BE2C (cell line): ENCODE data around the gene GADD45G.
A peak's percentile ranks its signal among the peaks of the same experiment; 100 is the strongest.

ENCODE experiments used
- DNase-seq: peaks from one replicate; pipeline ENCODE4 v3.0.0-alpha.2; 2020
- H3K27me3 ChIP-seq: fragments of 250-450 bp; sonication (Bioruptor Pico); 2 replicates; pipeline ENCODE4 v1.5.1; 2020; ENCODE audit warnings: mild to moderate bottlenecking
- H3K36me3 ChIP-seq: fragments of 250-450 bp; sonication (Bioruptor Pico); 2 replicates; pipeline ENCODE4 v1.5.1; 2020; ENCODE audit warnings: mild to moderate bottlenecking
- H3K4me1 ChIP-seq: fragments of 250-450 bp; sonication (Bioruptor Pico); 2 replicates; pipeline ENCODE4 v1.5.1; 2020
- H3K4me3 ChIP-seq: 2 replicates; pipeline ENCODE4 v1.5.1; 2011; ENCODE audit warnings: low read depth, low read length
- H3K9me3 ChIP-seq: fragments of 250-450 bp; sonication (Bioruptor Pico); 2 replicates; pipeline ENCODE4 v1.5.1; 2020
- CTCF ChIP-seq: IDR thresholded peaks from 2 replicates; pipeline ENCODE4 v1.5.1; 2012; ENCODE audit warnings: mild to moderate bottlenecking, low read depth, low read length

Gene GADD45G

GRCh38 chr9:89562186-89562814, 42.5 kb upstream of the GADD45G start:
- H3K9me3 ChIP-seq, result no peaks in the 10 kb centered on the region
- no peaks in the 10 kb centered on the region for H3K36me3 ChIP-seq
- no peak overlapping the region for H3K4me3 ChIP-seq
- H3K4me1 ChIP-seq, result no peaks in the 10 kb centered on the region
- no peak for TF ChIP-seq CTCF
- DNase-seq, result no peak
- H3K27me3 ChIP-seq, result no peaks in the 10 kb centered on the region

GRCh38 chr9:89563571-89564345, 41.1 kb upstream of the GADD45G start:
- no peak overlapping the region for H3K4me3 ChIP-seq

GRCh38 chr9:89564346-89564878, 40.4 kb upstream of the GADD45G start:
- Histone ChIP-seq H3K9me3 (no peaks in the 10 kb centered on the region), H3K27me3 (no peaks in the 10 kb centered on the region), H3K4me1 (no peaks in the 10 kb centered on the region), H3K4me3 (no peak overlapping the region), H3K36me3 (no peaks in the 10 kb centered on the region)
- peak; percentile 41; the same call in 1 of the 2 replicates for TF ChIP-seq CTCF
- peak; percentile 59 for DNase-seq

More at GRCh38 chr9:89563571-89564345, 41.1 kb upstream of the GADD45G start:
- Histone ChIP-seq H3K4me1 (no peaks in the 10 kb centered on the region), H3K27me3 (no peaks in the 10 kb centered on the region), H3K36me3 (no peaks in the 10 kb centered on the region), H3K9me3 (no peaks in the 10 kb centered on the region)
- no peak for TF ChIP-seq CTCF
- DNase-seq, result no peak

GRCh38 chr9:89567649-89568048, 37.2 kb upstream of the GADD45G start:
- DNase-seq, result no peak
- Histone ChIP-seq H3K9me3 (no peaks in the 10 kb centered on the region), H3K4me1 (no peaks in the 10 kb centered on the region), H3K27me3 (peaks cover 5% of the 10 kb centered on the region), H3K4me3 (no peak overlapping the region), H3K36me3 (no peaks in the 10 kb centered on the region)
- no peak for TF ChIP-seq CTCF

- no peak for DNase-seq
These were observed 30.5 kb upstream of the GADD45G start for GRCh38 chr9:89574309-89574708.

More at GRCh38 chr9:89574309-89574708, 30.5 kb upstream of the GADD45G start:
- no peak for TF ChIP-seq CTCF
- H3K36me3 ChIP-seq, result no peaks in the 10 kb centered on the region
- H3K4me3 ChIP-seq, result no peak overlapping the region
- no peaks in the 10 kb centered on the region for H3K4me1 ChIP-seq
- no peaks in the 10 kb centered on the region for H3K9me3 ChIP-seq
- peaks cover 34% of the 10 kb centered on the region for H3K27me3 ChIP-seq
